Heart left ventricle (tissue), 13 donors: ENCODE data around the gene FAM120B.

Source experiments
- POLR2A ChIP-seq, 2 donors: fragments of 450-650 bp; IDR thresholded peaks; one replicate each; pipeline ENCODE4 v1.6.1; 2017; ENCODE audit warnings: antibody characterized with exemption in 2 of 2, mild to moderate bottlenecking in 2 of 2, moderate library complexity in 2 of 2
- TF ChIP-seq, protein P1 (sequence below), 12 donors: fragments of 200-600 bp; sonication (generic) in 4 of 12; IDR thresholded peaks; one replicate each; pipeline versions ENCODE4 v1.5.0 to v1.8.0; 2018 to 2022; ENCODE audit warnings: antibody characterized with exemption in 12 of 12, mild to moderate bottlenecking in 5 of 12
- donor health status: ischemic (EF 13 %, LVEDD 7.1; RV severe dilation, severe dysfunction).
- donor health status: DM: no; HTN: yes; CAD: no.
- donor health status: DM: no; HTN: no; CAD: no.
- donor health status: ischemic (EF 25% LVEDD 6.9; RV normal size, moderate dysfunction).
- donor health status: ischemic (EF 25% LVEDD 5.7; RV mildly dilated, moderate dysfunction).
- donor health status: ischemic (EF 35%, LVEDD 5.7; RV mildly dilated, moderate dysfunction).
- donor health status: nonischemic (EF 11% LVEDD 7.7; RV severe dilation, severe dysfunction).
- donor health status: DM: yes; HTN: yes; CAD: no.
- donor health status: PGD.
- donor health status: ischemic (EF 29% LVEDD 5.4; RV normal size, mild dysfunction).
- donor health status: nonischemic (EF 23%, LVEDD 6.1; RV moderate dilation, normal function).

DNA sequence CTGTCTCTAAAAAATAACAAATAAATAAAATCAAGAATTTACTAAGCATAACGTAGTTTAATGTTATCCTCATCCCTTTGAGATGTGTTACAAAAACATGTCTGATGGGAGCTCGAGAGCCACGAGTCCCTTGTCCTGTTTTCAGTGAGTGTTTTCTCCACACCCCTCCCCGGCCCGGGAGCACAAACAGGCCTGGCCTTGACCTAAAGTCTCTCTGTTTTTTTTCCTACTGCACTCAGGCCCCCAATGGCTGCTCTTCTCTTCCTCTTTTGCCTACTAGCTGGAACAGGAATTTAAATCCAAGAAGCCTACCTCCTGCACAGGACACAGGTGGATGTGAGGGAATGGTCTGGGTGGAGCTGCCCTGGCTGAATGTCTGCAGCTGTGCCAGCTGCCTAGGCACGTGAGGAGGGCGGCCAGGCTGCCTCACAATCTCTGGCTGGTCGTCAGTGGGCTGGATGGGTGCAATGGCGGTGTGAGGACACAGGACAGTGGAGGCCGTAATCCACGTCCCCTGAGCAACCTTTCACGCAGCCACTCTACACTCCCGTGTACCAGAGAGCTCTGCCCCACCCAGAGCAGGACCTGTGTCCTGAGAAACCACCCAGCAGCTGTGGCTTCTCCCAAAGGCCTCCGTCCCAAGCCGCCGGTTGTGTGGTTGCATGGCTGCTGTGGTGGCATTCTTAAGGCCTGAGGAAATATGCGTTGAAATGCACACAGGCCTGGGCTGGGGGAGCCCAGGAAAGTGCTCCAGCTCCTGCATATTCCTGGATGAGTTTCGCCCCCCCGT lies 117.5 kb downstream of the FAM120B start:
- TF ChIP-seq, protein P1, sequence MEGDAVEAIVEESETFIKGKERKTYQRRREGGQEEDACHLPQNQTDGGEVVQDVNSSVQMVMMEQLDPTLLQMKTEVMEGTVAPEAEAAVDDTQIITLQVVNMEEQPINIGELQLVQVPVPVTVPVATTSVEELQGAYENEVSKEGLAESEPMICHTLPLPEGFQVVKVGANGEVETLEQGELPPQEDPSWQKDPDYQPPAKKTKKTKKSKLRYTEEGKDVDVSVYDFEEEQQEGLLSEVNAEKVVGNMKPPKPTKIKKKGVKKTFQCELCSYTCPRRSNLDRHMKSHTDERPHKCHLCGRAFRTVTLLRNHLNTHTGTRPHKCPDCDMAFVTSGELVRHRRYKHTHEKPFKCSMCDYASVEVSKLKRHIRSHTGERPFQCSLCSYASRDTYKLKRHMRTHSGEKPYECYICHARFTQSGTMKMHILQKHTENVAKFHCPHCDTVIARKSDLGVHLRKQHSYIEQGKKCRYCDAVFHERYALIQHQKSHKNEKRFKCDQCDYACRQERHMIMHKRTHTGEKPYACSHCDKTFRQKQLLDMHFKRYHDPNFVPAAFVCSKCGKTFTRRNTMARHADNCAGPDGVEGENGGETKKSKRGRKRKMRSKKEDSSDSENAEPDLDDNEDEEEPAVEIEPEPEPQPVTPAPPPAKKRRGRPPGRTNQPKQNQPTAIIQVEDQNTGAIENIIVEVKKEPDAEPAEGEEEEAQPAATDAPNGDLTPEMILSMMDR (IDR thresholded peaks at IDR 0.05) = no peak
- no peak for TF ChIP-seq POLR2A (IDR thresholded peaks at IDR 0.05)
